ENCODE measurements around the gene KIF6.

DNA sequence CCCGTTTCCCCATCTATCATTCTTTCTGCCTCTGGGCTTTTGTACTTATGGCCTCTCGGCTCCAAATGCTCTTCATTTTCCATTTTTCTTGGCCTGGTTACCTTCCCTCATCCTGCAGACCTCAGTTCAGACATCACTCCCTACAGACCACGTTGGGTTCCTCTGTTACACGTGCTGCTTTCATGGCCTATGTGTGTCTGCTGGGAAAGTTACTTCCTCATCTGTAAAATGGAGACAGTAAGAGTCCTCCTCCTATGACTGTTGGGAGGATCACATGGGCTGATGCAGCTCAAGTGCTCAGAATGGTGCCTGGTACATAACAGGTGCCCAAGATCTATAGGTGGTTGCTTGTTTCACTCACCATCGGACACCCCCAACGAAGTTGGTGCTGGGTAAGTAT is 424.5 kb downstream of the KIF6 start:
- TF ChIP-seq EZH2 (IDR thresholded peaks at IDR 0.05; ENCODE audit: borderline replicate concordance, low read depth, low read length, poor library complexity, severe bottlenecking): no peak
- TF ChIP-seq CTCF (conservative IDR thresholded peaks at IDR 0.05; ENCODE audit: low read depth, low read length): no peak
